GM13977 (cell line): Measurements from ENCODE around the gene PCDHA3.
"Not testable (repeated sequence)": the region's sequence is repeated elsewhere in the genome, so short reads cannot be mapped to it uniquely, and the experiment has no call there.

Experiments
- DNase-seq: peaks from one replicate; pipeline ENCODE4 v3.0.0; 2012; ENCODE audit warnings: low spot score
- in situ Hi-C: fragments of 300-500 bp; cut with MboI; formaldehyde crosslinking; loops from one replicate; pipeline ENCODE4 v1.12.0; 2022; ENCODE audit warnings: low sequenced_read_pairs, low pct_unique_long_range_greater_than_20kb, mixed read lengths, inconsistent platforms; ENCODE audit not compliant: unreplicated experiment
- TF ChIP-seq, protein P1 (sequence below): IDR thresholded peaks from 2 replicates; pipeline ENCODE4 v1.5.1; 2012; ENCODE audit warnings: mild to moderate bottlenecking, control low read depth; ENCODE audit not compliant: insufficient read depth; ENCODE audit errors: extremely low read depth, missing control alignments

Gene PCDHA3

DNA sequence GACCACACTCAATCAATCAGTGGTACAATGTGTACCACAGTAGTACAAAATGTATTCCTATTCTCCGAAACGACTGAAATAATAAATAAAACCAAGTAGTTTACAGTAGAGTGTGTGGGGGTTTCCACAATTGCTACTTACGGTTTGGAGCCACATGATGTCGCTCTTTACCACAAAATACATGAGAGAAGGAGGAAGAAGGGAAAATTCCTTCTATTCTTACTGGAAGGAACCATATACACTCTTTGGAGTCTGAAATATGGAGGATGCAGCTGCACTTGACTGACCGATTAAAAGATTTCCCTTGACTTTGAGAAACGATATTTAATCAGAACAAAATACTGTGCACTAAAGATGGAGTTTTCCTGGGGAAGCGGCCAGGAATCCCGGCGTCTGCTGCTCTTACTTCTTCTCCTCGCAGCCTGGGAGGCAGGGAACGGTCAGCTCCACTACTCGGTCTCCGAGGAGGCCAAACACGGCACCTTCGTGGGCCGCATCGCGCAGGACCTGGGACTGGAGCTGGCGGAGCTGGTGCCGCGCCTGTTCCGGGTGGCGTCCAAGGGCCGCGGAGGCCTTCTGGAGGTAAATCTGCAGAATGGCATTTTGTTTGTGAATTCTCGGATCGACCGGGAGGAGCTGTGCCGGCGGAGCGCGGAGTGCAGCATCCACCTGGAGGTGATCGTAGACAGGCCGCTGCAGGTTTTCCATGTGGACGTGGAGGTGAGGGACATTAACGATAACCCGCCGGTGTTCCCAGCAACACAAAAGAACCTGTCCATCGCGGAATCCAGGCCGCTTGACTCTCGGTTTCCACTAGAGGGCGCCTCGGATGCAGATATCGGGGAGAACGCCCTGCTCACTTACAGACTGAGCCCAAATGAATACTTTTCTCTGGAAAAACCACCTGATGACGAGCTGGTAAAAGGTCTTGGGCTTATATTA lies 6.2 kb downstream of the PCDHA3 start, which contains the start of gene PCDHA4:
Gene PCDHA4 (plus strand): TSS at position 235 of the 942 bp plus-strand sequence.
- TF ChIP-seq, protein P1, sequence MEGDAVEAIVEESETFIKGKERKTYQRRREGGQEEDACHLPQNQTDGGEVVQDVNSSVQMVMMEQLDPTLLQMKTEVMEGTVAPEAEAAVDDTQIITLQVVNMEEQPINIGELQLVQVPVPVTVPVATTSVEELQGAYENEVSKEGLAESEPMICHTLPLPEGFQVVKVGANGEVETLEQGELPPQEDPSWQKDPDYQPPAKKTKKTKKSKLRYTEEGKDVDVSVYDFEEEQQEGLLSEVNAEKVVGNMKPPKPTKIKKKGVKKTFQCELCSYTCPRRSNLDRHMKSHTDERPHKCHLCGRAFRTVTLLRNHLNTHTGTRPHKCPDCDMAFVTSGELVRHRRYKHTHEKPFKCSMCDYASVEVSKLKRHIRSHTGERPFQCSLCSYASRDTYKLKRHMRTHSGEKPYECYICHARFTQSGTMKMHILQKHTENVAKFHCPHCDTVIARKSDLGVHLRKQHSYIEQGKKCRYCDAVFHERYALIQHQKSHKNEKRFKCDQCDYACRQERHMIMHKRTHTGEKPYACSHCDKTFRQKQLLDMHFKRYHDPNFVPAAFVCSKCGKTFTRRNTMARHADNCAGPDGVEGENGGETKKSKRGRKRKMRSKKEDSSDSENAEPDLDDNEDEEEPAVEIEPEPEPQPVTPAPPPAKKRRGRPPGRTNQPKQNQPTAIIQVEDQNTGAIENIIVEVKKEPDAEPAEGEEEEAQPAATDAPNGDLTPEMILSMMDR, result peak; percentile 24
- in situ Hi-C loops, result no loop called here
- DNase-seq, result no peak

DNA sequence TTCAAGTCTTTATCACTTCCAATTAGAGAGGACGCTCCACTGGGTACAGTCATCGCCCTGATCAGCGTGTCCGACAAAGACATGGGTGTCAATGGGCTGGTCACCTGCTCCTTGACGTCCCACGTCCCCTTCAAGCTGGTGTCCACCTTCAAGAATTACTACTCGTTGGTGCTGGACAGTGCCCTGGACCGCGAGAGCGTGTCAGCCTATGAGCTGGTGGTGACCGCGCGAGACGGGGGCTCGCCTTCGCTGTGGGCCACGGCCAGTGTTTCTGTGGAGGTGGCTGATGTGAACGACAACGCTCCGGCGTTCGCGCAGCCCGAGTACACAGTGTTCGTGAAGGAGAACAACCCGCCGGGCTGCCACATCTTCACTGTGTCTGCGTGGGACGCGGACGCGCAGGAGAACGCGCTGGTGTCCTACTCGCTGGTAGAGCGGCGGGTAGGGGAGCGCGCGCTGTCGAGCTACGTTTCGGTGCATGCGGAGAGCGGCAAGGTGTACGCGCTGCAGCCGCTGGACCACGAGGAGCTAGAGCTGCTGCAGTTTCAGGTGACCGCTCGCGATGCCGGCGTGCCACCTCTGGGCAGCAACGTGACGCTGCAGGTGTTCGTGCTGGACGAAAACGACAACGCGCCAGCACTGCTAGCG lies 7.5 kb downstream of the PCDHA3 start:
- in situ Hi-C loops, DNase-seq: not testable (repeated sequence)

DNA sequence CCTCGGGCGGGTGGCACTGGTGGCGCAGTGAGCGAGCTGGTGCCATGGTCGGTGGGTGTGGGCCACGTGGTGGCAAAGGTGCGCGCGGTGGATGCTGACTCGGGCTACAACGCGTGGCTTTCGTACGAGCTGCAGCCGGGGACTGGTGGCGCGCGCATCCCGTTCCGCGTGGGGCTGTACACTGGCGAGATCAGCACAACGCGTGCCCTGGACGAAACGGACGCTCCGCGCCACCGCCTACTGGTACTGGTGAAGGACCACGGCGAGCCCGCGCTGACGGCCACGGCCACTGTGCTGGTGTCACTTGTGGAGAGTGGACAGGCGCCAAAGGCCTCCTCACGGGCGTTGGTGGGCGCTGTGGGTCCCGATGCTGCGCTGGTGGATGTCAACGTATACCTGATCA lies 8.0 kb downstream of the PCDHA3 start:
- DNase-seq, result no peak
- in situ Hi-C loops, result no loop called here
- TF ChIP-seq, protein P1, result no peak

DNA sequence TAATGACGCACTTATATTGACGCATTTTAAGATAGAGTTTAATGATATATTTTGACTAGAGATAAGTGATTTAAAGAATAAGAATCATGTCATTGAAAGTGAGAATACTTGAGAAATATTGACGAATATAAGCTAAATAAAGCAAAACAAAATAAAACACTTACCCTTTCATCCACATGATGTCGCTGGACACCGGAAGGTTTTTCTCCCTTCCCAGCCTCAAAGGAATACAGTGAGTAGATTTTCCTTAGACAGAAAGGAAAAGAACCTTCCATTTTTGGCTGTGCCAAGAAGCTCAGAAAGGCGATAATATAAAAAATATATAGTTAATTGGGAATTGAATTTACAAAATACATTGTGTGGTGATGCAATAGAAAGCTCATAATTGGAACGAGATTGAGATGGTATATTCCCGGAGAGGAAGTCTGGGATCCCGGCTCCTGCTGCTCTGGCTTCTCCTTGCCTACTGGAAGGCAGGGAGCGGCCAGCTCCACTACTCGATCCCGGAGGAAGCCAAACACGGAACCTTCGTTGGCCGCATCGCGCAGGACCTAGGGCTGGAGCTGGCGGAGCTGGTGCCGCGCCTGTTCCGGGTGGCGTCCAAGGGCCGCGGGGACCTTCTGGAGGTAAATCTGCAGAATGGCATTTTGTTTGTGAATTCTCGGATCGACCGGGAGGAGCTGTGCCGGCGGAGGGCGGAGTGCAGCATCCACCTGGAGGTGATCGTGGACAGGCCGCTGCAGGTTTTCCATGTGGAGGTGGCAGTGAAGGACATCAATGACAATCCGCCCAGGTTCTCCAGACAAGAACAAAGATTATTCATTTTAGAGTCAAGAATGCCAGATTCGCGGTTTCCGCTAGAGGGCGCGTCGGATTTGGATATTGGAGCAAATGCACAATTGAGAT lies 20.8 kb downstream of the PCDHA3 start, which contains the start of gene PCDHA5:
Gene PCDHA5 (plus strand): TSS at position 239 of the 906 bp plus-strand sequence.
- TF ChIP-seq, protein P1, result peak; percentile 27
- in situ Hi-C loops, result no loop called here
- no peak for DNase-seq

DNA sequence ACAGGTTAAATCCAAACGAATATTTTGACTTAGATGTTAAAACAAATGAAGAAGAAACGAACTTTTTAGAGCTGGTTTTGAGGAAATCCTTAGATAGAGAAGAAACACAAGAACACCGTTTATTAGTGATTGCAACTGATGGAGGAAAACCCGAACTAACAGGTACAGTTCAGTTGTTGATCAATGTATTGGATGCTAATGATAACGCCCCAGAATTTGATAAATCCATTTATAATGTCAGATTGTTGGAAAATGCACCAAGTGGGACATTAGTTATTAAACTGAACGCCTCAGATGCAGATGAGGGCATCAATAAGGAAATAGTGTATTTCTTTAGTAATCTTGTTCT lies 21.4 kb downstream of the PCDHA3 start:
- DNase-seq, result no peak
- in situ Hi-C loops, result no loop called here
- TF ChIP-seq, protein P1, result no peak

DNA sequence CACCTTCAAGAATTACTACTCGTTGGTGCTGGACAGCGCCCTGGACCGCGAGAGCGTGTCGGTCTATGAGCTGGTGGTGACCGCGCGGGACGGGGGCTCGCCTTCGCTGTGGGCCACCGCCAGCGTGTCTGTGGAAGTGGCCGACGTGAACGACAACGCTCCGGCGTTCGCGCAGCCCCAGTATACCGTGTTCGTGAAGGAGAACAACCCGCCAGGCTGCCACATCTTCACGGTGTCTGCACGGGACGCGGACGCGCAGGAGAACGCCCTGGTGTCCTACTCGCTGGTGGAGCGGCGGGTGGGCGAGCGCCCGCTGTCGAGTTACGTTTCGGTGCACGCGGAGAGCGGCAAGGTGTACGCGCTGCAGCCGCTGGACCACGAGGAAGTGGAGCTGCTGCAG lies 22.1 kb downstream of the PCDHA3 start:
- in situ Hi-C loops, DNase-seq: not testable (repeated sequence)

DNA sequence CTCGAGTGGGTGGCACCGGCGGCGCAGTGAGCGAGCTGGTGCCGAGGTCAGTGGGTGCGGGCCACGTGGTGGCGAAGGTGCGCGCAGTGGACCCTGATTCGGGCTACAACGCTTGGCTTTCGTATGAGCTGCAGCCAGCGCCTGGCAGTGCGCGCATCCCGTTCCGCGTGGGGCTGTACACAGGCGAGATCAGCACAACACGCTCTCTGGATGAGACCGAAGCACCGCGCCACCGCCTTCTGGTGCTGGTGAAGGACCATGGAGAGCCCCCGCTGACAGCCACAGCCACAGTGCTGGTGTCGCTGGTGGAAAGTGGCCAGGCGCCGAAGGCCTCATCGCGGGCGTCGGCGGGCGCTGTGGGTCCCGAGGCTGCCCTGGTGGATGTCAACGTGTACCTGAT lies 22.6 kb downstream of the PCDHA3 start:
- no peak for DNase-seq
- in situ Hi-C loops, result no loop called here
- TF ChIP-seq, protein P1, result no peak
